Neural cell (in vitro differentiated cells): ENCODE data around the gene PCDH15. TPM values are rescaled to one million over a fixed set of nuclear protein-coding genes. Genes with fewer than 3 reads are reported as not detected.

ENCODE experiments used
- H2AFZ ChIP-seq: fragments of 200-600, 300-800 bp; sonication (generic), shearing (Covaris generic); 2 replicates; pipeline ENCODE4 v1.6.0; 2014; ENCODE audit warnings: low read depth, mild to moderate bottlenecking, antibody characterized with exemption, low read length, moderate library complexity
- H3F3A ChIP-seq: fragments of 200-600 bp; shearing (Covaris generic); 2 replicates; pipeline ENCODE4 v1.6.1; 2016; ENCODE audit warnings: mild to moderate bottlenecking, moderate library complexity, mixed read lengths, antibody characterized with exemption, low read length; ENCODE audit not compliant: insufficient read depth, poor library complexity, severe bottlenecking
- H3K27ac ChIP-seq: fragments of 200-600, 300-800 bp; sonication (generic), shearing (Covaris generic); 2 replicates; pipeline ENCODE4 v1.5.1; 2014; ENCODE audit warnings: mild to moderate bottlenecking, low read length, moderate library complexity
- H3K27me3 ChIP-seq: fragments of 300-800, 200-600 bp; sonication (generic), shearing (Covaris generic); 2 replicates; pipeline ENCODE4 v1.6.0; 2014; ENCODE audit warnings: mild to moderate bottlenecking, low read depth, low read length, moderate library complexity; ENCODE audit not compliant: insufficient read depth
- H3K36me3 ChIP-seq: fragments of 300-800, 200-600 bp; sonication (generic), shearing (Covaris generic); 2 replicates; pipeline ENCODE4 v1.5.1; 2014; ENCODE audit warnings: mild to moderate bottlenecking, antibody characterized with exemption, low read length, moderate library complexity; ENCODE audit not compliant: insufficient read depth
- H3K4me2 ChIP-seq: fragments of 300-800, 200-600 bp; sonication (generic), shearing (Covaris generic); 2 replicates; pipeline ENCODE4 v1.6.0; 2014; ENCODE audit warnings: mild to moderate bottlenecking, low read length
- H3K4me3 ChIP-seq: fragments of 300-800, 200-600 bp; sonication (generic), shearing (Covaris generic); 2 replicates; pipeline ENCODE4 v1.5.1; 2014; ENCODE audit warnings: mild to moderate bottlenecking, low read length, moderate library complexity
- H3K79me2 ChIP-seq: fragments of 200-600 bp; shearing (Covaris generic); replicated peaks from 2 replicates; pipeline ENCODE4 v1.6.0; 2014; ENCODE audit warnings: mild to moderate bottlenecking, low read length, moderate library complexity; ENCODE audit not compliant: insufficient read depth
- H3K9ac ChIP-seq: fragments of 300-800, 200-600 bp; sonication (generic), shearing (Covaris generic); 2 replicates; pipeline ENCODE4 v1.6.1; 2016; ENCODE audit warnings: mild to moderate bottlenecking, low read length, mixed read lengths
- H3K9me2 ChIP-seq: fragments of 200-600 bp; shearing (Covaris generic); 2 replicates; pipeline ENCODE4 v1.6.1; 2016; ENCODE audit warnings: mild to moderate bottlenecking, low read length, mixed read lengths; ENCODE audit not compliant: insufficient read depth
- H3K9me3 ChIP-seq: fragments of 200-600, 300-800 bp; sonication (generic), shearing (Covaris generic); 2 replicates; pipeline ENCODE4 v1.6.1; 2016; ENCODE audit warnings: mild to moderate bottlenecking, mixed run types, low read length, moderate library complexity, mixed read lengths
- H4K20me1 ChIP-seq: fragments of 200-600 bp; shearing (Covaris generic); 2 replicates; pipeline ENCODE4 v1.6.1; 2016; ENCODE audit warnings: mild to moderate bottlenecking, mixed run types; ENCODE audit not compliant: insufficient read depth
- CTCF ChIP-seq: fragments of 450-650 bp; IDR thresholded peaks from 2 replicates; pipeline ENCODE4 v1.5.1; 2014; ENCODE audit warnings: antibody characterized with exemption, mild to moderate bottlenecking, moderate library complexity; ENCODE audit not compliant: poor library complexity, severe bottlenecking
- EP300 ChIP-seq: fragments of 450-650 bp; conservative IDR thresholded peaks from 2 replicates; pipeline ENCODE4 v1.6.1; 2014; ENCODE audit warnings: antibody characterized with exemption, mild to moderate bottlenecking, moderate library complexity; ENCODE audit not compliant: poor library complexity, severe bottlenecking
- EZH2 ChIP-seq: fragments of 200-600, 300-800 bp; shearing (Covaris generic), sonication (generic); IDR thresholded peaks from 2 replicates; pipeline ENCODE4 v1.6.1; 2014; ENCODE audit warnings: antibody characterized with exemption, low read length, borderline replicate concordance, mild to moderate bottlenecking; ENCODE audit not compliant: insufficient read depth, poor library complexity, severe bottlenecking
- MXI1 ChIP-seq: fragments of 450-650 bp; conservative IDR thresholded peaks from 2 replicates; pipeline ENCODE4 v1.6.1; 2014; ENCODE audit warnings: antibody characterized with exemption, mild to moderate bottlenecking; ENCODE audit not compliant: poor library complexity, severe bottlenecking
- POLR2AphosphoS5 ChIP-seq: IDR thresholded peaks from 2 replicates; pipeline ENCODE4 v1.6.1; 2012
- RAD21 ChIP-seq: fragments of 450-650 bp; conservative IDR thresholded peaks from 2 replicates; pipeline ENCODE4 v1.6.1; 2014; ENCODE audit warnings: antibody characterized with exemption, mild to moderate bottlenecking, moderate library complexity
- REST ChIP-seq: IDR thresholded peaks from 2 replicates; pipeline ENCODE4 v1.6.1; 2012; ENCODE audit warnings: borderline replicate concordance
- SMC3 ChIP-seq: fragments of 450-650 bp; conservative IDR thresholded peaks from 2 replicates; pipeline ENCODE4 v1.6.1; 2014; ENCODE audit warnings: antibody characterized with exemption, mild to moderate bottlenecking, moderate library complexity; ENCODE audit not compliant: poor library complexity
- TAF1 ChIP-seq: IDR thresholded peaks from 2 replicates; pipeline ENCODE4 v1.6.1; 2012; ENCODE audit warnings: low read depth
- polyA plus RNA-seq: library from polyadenylated mRNA; depleted of rRNA; stranded (reverse); fragments of >200 nt; gene quantifications from 2 replicates; pipeline ENCODE4 v1.2.3, GENCODE V29; 2014

The PCDH15 gene
- polyA plus RNA-seq, 1 donor from 2014 or later = 1.2 TPM

- no peak overlapping the region for H3K9ac ChIP-seq
- no peak overlapping the region for H3K4me2 ChIP-seq
- H4K20me1 ChIP-seq = no peaks in the 10 kb centered on the region
- H3K27me3 ChIP-seq = no peaks in the 10 kb centered on the region
- H3K36me3 ChIP-seq = no peaks in the 10 kb centered on the region
- H3K4me3 ChIP-seq = no peak overlapping the region
- H3F3A ChIP-seq = no peaks in the 10 kb centered on the region
- H2AFZ ChIP-seq = no peak overlapping the region
- no peak for TF ChIP-seq POLR2AphosphoS5
- no peak for TF ChIP-seq TAF1
- TF ChIP-seq RAD21 = no peak
- TF ChIP-seq EZH2 = no peak
- no peak for TF ChIP-seq MXI1
- TF ChIP-seq REST = no peak
- no peak for TF ChIP-seq SMC3
- no peak for TF ChIP-seq CTCF
- no peak for TF ChIP-seq EP300
- no peak overlapping the region for H3K27ac ChIP-seq
- no peaks in the 10 kb centered on the region for H3K9me2 ChIP-seq
- H3K9me3 ChIP-seq = no peaks in the 10 kb centered on the region
- no peaks in the 10 kb centered on the region for H3K79me2 ChIP-seq
Observed at GRCh38 chr10:53983431-53983830, 817.6 kb downstream of the PCDH15 start.

GRCh38 chr10:53980210-53980609 lies 820.8 kb downstream of the PCDH15 start:
- no peaks in the 10 kb centered on the region for H3K9me2 ChIP-seq
- H3K9ac ChIP-seq = no peak overlapping the region
- no peak for TF ChIP-seq RAD21
- no peak for TF ChIP-seq TAF1
- TF ChIP-seq POLR2AphosphoS5 = no peak
- TF ChIP-seq EP300 = no peak
- TF ChIP-seq SMC3 = no peak
- no peak for TF ChIP-seq MXI1
- no peak for TF ChIP-seq CTCF
- TF ChIP-seq REST = no peak
- TF ChIP-seq EZH2 = no peak
- H3K27ac ChIP-seq = no peak overlapping the region
- no peak overlapping the region for H3K4me2 ChIP-seq
- no peak overlapping the region for H3K4me3 ChIP-seq
- no peaks in the 10 kb centered on the region for H3K36me3 ChIP-seq
- H3K27me3 ChIP-seq = no peaks in the 10 kb centered on the region
- no peaks in the 10 kb centered on the region for H4K20me1 ChIP-seq
- no peaks in the 10 kb centered on the region for H3K9me3 ChIP-seq
- H3F3A ChIP-seq = no peaks in the 10 kb centered on the region
- no peak overlapping the region for H2AFZ ChIP-seq
- no peaks in the 10 kb centered on the region for H3K79me2 ChIP-seq
